Cardiac muscle cell (in vitro differentiated cells and primary cell): ENCODE results near the gene LATS2. TPM values are rescaled to one million over a fixed set of nuclear protein-coding genes. Genes with fewer than 3 reads are reported as not detected.

Experiments
- DNase-seq, 2 donors: peaks; one replicate each; pipeline versions ENCODE4 v3.0.0 to v3.0.0-alpha.2; 2010 to 2017; ENCODE audit warnings: low read depth in 1 of 2, low spot score in 1 of 2
- H3K27ac ChIP-seq: fragments of 200-600 bp; sonication (generic); 2 replicates; pipeline ENCODE4 v1.5.1; 2016
- H3K27me3 ChIP-seq: fragments of 200-600 bp; sonication (generic); 2 replicates; pipeline ENCODE4 v1.6.0; 2016; ENCODE audit warnings: control low read depth
- H3K36me3 ChIP-seq: fragments of 200-600 bp; sonication (generic); 2 replicates; pipeline ENCODE4 v1.5.1; 2016; ENCODE audit warnings: control low read depth
- H3K4me1 ChIP-seq: fragments of 200-600 bp; sonication (generic); 2 replicates; pipeline ENCODE4 v1.8.1; 2017; ENCODE audit warnings: low read depth, mild to moderate bottlenecking, mixed run types
- H3K4me3 ChIP-seq: fragments of 200-600 bp; sonication (generic); 2 replicates; pipeline ENCODE4 v1.5.1; 2016; ENCODE audit warnings: mild to moderate bottlenecking
- H3K9me3 ChIP-seq: fragments of 200-600 bp; sonication (generic); 2 replicates; pipeline ENCODE4 v1.5.1; 2017; ENCODE audit warnings: low read depth, mild to moderate bottlenecking, control low read depth
- polyA plus RNA-seq: library from polyadenylated mRNA; unstranded; fragments of >200 nt; fragmentation: Nextera tagmentation; extraction: Ambion mirVana; gene quantifications from 2 replicates; pipeline ENCODE4 v1.2.1, GENCODE V29; 2016
- total RNA-seq: library from RNA; depleted of rRNA; stranded (reverse); fragments of >200 nt; gene quantifications from 2 replicates; pipeline ENCODE4 v1.2.3, GENCODE V29; 2016
- TF ChIP-seq, protein P1 (sequence below): IDR thresholded peaks from 2 replicates; pipeline ENCODE4 v1.5.1; 2012; ENCODE audit warnings: low read depth, mild to moderate bottlenecking, low read length

LATS2 gene
- total and polyA plus RNA-seq, 2 experiments from 2014 or later = 4.0 to 14.7 TPM

DNA sequence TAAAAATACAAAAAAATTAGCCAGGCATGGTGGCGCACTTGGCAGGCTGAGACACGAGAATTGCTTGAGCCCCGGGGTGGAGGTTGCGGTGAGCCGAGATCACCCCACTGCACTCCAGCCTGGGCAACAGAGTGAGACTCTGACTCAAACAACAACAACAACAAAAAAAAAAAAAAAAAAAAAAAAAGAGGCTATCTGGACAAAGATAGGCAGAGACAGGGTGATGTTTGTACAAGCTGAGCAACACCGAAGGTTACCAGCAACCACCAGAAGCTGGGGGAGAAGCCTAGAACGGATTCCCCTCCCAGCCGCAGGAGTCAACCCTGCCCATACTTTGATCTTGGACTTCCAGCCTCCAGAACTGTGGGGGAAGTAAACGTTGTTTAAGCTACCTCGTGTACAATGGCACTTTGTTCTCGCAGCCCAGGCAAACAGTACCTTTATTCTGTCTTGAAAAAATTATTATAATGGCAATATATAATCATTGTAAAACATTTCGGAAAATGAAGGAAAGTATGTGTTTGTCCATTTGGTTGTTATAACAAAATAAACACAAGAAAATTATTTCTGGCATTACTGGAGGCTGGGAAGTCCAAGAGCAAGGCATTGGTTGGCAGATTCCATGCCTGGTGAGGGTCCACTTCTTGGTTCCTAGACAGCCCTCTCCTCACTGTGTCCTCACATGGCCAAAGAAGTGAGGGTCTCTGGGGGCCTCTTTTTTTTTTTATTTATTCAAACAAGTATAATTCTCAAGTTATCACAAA, 39.8 kb upstream of the LATS2 start:
- no peak for DNase-seq
- Histone ChIP-seq H3K27ac (no peak overlapping the region), H3K4me3 (no peak overlapping the region), H3K36me3 (no peaks in the 10 kb centered on the region), H3K9me3 (no peaks in the 10 kb centered on the region), H3K27me3 (no peaks in the 10 kb centered on the region), H3K4me1 (no peaks in the 10 kb centered on the region)
- TF ChIP-seq, protein P1, sequence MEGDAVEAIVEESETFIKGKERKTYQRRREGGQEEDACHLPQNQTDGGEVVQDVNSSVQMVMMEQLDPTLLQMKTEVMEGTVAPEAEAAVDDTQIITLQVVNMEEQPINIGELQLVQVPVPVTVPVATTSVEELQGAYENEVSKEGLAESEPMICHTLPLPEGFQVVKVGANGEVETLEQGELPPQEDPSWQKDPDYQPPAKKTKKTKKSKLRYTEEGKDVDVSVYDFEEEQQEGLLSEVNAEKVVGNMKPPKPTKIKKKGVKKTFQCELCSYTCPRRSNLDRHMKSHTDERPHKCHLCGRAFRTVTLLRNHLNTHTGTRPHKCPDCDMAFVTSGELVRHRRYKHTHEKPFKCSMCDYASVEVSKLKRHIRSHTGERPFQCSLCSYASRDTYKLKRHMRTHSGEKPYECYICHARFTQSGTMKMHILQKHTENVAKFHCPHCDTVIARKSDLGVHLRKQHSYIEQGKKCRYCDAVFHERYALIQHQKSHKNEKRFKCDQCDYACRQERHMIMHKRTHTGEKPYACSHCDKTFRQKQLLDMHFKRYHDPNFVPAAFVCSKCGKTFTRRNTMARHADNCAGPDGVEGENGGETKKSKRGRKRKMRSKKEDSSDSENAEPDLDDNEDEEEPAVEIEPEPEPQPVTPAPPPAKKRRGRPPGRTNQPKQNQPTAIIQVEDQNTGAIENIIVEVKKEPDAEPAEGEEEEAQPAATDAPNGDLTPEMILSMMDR = no peak

DNA sequence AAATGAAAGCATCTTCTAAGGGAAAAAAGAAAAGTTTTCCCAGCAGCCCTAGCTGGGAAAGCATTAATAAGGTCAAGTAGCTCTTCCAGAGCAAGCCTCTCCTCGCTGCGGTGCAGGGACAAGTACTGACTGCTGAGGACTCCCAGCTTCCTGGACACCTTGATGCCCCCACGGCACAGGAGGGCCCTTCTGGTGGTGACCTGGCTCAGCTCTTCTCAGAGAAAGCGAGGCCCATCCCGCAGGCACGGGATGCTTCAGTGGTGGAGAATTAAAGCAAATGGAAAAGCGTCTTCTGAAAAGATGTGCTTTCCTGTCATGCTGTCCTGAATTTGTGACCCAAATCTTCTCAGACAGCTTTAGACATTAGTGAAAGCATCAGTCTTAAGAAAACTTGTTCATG, 38.8 kb upstream of the LATS2 start:
- no peaks in the 10 kb centered on the region for H3K9me3 ChIP-seq
- no peak for DNase-seq
- TF ChIP-seq, protein P1 = no peak
- H3K4me3 ChIP-seq = no peak overlapping the region
- H3K4me1 ChIP-seq = no peaks in the 10 kb centered on the region
- no peak overlapping the region for H3K27ac ChIP-seq
- no peaks in the 10 kb centered on the region for H3K27me3 ChIP-seq
- H3K36me3 ChIP-seq = no peaks in the 10 kb centered on the region

DNA sequence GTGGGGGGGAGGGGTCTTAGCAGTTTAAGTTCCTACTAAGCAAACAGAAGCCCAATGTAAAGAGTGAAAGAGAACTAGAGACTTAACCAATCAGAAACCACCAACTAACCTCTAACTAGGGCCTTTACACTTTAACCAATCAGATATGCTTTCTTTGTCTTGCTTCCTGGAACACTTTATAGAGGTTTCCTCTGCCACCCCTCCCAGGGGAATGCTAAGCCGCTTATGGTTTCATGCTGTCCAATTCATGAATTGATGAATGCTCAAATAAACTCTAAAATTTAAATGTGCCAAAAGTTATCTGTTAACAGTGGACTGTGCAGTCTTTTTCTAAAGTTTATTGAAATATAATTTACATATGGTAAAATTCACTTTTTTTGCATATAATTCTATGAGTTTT, 33.9 kb upstream of the LATS2 start:
- Histone ChIP-seq H3K27ac (no peak overlapping the region), H3K4me3 (no peak overlapping the region), H3K36me3 (no peaks in the 10 kb centered on the region), H3K4me1 (no peaks in the 10 kb centered on the region), H3K27me3 (no peaks in the 10 kb centered on the region), H3K9me3 (no peaks in the 10 kb centered on the region)
- TF ChIP-seq, protein P1 = no peak
- DNase-seq = no peak

DNA sequence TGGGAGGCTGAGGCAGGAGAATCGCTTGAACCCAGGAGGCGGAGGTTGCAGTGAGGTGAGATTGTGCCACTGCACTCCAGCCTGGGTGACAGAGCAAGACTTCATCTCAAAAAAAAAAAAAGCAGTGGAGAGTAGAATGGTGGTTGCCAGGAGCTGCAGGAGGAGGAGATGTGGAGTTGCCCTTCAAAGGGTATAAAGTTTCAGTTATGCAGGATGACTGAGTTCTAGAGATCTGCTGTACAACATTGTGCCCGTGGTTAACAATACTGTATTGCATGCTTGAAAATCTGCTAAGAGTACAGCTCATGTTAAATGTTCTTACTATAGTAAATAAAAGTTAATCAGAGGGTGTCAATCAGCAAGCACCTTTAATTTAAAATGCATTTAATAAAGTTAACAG, 28.4 kb upstream of the LATS2 start:
- no peak for DNase-seq
- Histone ChIP-seq H3K36me3 (no peaks in the 10 kb centered on the region), H3K4me3 (no peak overlapping the region), H3K9me3 (no peaks in the 10 kb centered on the region), H3K4me1 (no peaks in the 10 kb centered on the region), H3K27ac (no peak overlapping the region), H3K27me3 (no peaks in the 10 kb centered on the region)
- TF ChIP-seq, protein P1 = no peak

DNA sequence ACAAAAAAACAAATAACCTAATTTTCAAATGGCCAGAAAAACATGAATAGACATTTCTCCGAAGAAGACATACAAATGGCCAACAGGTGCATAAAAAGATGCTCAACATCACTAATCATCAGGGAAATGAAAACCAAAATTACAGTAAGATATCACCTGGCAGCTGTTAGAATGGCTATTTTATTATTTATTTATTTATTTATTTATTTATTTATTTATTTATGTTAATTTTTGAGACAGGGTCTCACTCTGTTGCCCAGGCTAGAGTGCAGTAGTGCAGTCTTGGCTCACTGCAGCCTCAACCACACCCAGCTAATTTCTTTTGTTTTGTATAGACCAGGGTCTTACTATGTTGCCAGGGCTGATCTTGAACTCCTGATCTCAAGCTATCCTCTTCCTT, 27.1 kb upstream of the LATS2 start:
- H3K36me3 ChIP-seq = no peaks in the 10 kb centered on the region
- no peak overlapping the region for H3K27ac ChIP-seq
- H3K4me3 ChIP-seq = no peak overlapping the region
- TF ChIP-seq, protein P1 = no peak
- H3K9me3 ChIP-seq = no peaks in the 10 kb centered on the region
- H3K27me3 ChIP-seq = no peaks in the 10 kb centered on the region
- H3K4me1 ChIP-seq = no peaks in the 10 kb centered on the region
- DNase-seq = no peak
